ENCODE measurements around the gene SLX9.
"Not testable (repeated sequence)": the region's sequence is repeated elsewhere in the genome, so short reads cannot be mapped to it uniquely, and the experiment has no call there.

SLX9 gene

DNA sequence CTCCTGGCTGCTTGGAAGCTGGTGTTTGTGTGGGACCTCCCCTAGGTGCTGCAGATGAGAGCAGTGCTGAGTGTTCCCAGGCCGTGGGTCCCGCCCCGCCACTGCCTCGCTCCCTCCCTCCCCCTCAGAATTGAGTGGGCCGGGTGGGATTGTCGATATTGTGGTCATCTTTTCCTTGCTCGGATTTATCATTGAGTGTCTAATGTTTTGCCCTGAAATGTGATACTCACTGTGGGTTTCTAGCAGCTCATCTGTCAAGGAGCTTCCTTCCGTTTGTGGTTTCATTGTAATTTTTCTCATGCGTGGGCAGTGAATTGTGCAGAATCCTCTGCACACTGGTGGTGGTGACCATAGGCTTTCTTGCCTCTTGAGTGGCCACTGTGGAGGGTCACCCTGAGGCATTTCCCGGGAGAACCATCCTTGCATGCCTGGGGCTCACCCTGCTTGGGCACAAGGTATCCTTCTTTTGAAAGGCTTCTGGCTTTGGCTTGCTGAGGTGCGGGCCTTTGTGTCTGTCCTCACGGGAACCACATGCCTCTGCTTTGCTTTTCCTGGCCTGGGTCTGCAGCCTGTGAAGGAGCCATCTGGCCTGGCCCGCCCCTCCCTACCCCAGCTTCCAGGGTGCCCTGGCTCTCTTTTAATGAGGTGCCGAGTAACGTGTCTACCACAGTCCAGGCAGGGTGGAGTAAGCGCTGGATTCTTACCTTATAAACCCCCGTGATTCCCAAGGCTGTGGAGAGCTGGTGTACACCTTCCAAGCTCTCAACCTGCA is 25.6 kb downstream of the SLX9 start:
- peak in 1 of 2 donors; percentile 25 for DNase-seq

DNA sequence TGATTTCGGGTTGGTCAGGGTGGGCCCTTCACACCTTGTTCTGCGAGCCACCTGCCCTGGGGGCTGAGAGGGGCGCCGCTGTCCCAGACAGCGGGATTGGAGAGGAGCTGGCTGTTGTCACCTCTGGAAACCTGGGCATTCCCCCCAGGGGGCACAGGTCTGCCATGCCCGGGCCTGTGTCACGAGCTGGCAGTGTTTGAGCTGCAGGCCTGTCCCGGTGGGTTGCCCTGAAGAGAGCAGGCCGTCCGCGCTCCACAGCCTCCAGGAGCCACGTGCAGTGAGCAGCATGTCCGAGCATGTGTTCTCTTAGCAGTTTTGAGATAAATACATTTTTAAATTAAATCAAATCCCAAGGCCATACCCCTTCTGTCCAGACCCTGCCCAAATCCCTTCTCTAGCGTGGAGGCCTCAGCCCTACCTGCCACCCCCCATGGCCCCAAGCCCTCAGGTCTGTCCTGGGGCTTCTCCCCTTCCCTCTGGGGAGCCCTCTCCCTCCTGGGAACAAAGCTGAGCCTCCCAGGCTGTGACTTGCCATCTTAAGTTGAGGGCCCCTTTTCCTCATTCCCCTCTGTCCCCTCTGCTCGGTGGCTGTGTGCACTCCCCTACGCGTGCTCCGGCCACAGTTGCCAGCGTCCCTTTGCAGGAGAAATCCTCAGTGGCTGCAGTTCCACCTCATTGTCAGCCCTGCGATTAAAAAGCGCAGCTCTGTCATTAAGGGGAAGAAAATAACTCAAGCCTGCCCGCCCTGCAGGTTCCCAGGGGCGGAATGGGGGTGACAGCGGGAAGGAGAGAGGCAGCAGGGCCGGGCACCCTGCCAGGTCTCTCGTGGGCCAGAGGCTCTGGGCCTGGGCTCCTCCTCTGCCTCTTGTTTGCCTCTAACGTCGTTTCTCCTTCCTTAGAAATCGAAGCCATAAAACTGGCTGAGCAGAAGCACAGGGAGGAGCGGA is 26.6 kb downstream of the SLX9 start:
- no peak for DNase-seq

DNA sequence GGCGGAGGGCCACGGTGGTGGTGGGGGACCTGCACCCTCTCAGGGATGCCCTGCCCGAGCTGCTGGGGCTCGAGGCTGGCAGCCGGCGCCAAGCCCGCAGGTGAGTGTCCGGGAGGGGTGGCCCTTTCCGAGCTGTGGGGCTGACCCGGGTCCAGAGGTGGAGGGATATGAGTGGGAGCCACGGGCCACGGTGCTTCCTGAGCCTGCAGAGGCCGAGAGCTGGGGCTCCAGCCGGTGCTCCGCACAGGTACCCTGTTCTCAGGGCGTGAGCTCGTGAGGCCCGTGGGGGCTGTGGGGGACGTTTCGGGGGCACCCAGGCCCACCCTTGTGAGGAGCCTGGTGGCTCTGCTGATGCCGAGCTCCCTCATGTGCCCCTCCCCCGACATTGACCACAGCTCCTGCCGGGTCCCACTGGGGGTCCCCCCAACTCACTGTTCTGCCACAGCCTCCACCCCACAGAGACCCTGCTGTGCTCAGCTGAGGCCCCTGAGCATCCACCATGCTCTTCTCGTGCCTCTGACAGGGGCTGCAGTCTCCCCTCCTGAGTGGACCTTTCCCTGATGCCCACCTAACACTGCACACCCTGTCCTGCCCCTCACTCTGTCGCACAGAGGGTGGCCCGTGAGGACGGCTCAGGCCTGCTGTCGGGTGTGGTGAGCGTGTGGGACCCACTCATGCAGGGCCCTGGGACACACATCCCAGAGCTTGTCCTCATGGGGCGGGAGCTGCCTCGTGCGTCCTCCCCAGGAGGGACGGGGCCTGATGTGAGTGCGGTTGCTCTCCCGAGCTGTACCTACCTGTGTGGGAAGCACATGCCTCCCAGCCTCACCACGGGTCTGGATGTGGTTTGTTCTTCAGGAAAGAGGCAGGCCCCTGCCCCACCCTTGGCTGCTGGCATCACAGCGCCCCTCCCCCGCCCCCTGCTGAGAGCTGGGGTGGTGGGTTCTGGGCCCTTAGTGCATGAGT is 27.5 kb downstream of the SLX9 start:
- DNase-seq, result no peak

DNA sequence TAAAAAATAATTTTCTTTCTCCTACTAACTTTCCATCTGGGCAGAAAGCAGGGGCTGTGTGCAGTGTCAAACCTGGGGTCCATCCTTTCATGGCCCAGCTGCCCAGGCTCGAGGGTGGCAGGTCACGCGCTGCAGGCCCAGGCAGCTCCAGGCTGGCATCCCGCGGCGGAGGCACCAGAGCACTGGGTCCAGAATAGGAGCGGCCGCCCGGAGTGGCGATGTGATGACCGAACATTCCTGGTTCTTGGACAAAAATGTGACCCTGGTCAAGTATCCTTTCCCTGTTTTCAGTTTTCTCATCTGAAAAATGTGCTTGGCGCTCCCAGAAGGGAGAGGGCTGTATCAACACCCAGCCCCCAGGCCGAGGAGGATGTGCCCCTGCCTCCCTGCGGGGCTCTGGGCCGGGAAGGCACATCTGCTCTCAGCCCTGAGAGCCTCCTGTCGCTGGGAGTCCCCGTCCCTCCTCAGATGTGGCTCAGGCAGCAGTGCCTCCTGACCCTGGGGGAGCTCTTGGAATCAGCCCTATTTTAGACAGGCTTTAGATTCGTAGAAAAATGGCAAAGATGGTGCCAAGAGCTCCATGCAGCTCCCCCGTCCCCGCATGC is 29.3 kb downstream of the SLX9 start:
- no peak for DNase-seq

DNA sequence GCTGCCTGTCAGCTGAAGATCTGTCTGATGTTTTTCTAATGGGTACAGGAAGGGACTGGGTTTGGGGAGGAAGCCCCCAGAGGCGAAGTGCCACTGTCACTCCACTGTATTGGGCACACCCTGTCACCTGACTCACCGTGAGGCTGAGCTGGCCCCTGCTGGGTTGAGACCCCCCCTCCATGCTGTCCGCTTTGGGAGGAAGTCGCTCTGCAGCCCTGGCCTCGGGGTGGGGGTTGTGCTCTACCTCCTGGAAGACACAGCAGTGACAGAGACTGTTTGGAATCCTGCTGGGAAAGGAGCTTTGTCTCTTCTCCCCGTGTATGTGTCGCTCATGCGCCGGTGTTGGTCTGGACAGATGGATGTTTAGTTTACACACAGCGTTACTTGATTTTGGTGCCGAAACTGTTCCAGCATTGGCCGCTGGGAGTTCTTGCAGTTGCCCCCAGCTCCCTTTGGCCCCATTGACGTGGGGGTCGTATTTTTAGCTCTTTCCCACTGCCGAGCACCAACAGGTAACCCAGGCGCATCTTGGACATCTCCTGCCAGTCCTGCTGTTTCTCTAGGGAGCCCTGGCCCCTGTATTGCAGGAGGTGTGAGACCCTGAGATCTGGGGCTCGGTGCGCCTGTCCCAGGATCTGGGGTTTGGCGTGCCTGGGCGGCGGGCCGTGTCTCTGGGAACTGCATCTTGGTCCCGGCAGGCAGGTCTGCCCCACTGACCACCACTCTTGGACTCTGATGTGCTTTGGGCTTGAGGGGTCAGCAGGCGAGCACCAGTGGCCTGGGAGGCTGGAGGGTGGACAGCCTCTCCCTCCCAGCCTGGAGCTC is 30.3 kb downstream of the SLX9 start:
- DNase-seq, result peak in 1 of 2 donors; percentile 66

DNA sequence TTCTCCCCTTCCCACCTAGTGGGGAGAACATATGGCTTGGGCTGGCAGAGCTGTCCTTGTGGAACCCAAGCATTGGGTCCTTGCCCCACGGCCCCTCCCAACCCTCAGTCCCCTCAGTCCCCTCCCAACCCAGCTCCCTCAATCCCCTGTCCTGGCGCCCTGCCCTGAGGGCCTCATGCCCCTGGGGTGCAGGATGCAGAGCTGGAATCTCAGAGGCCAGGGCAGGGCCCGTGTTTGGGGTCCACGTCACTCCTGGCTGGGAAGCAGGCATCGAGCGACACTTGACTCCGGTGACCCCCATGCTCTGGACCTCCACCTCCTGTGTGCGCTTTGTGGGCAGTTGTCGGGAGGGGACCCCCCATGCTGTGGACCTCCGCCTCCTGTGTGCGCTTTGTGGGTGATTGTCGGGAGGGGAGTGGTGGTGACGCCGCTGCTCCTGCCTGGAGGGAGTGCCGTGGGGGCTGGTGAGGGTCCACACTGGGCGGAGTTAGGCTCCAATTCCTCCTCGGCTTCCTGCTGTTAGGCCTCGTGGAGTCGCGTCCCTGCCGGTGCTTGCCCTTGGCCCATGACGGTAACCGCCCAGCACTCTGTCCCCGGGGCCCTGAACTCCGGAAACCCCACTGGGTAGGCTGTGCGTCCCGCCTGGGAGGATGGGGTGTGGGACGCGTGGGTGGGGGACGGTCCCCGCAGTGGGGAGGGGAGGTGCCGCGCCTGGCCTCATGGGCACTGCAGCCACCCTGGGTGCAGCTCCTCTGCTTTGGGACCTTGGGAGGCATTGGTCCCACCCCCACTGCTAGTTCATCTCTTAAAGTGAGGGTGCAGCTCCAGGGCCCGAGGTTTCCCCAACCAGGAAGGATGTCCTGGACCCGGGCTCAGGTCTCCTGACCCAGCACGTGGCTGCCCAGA is 31.2 kb downstream of the SLX9 start:
- DNase-seq, result no peak

DNA sequence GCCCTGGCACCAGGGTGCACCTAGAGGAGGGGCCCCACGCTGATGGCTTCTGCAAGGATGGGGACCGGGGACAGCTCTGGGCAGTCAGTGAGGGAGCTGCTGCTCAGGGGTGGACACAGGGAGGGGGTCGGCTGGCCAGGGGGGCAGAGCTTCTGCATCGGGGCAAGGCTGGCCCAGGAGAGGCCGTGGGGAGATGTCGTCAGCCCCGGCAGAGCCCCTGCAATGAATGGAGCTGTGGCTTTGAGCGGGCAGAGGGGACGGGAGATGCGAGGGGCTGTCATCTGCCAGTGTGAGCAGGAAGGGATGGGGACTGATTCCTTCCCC is 31.8 kb downstream of the SLX9 start:
- no peak for DNase-seq

DNA sequence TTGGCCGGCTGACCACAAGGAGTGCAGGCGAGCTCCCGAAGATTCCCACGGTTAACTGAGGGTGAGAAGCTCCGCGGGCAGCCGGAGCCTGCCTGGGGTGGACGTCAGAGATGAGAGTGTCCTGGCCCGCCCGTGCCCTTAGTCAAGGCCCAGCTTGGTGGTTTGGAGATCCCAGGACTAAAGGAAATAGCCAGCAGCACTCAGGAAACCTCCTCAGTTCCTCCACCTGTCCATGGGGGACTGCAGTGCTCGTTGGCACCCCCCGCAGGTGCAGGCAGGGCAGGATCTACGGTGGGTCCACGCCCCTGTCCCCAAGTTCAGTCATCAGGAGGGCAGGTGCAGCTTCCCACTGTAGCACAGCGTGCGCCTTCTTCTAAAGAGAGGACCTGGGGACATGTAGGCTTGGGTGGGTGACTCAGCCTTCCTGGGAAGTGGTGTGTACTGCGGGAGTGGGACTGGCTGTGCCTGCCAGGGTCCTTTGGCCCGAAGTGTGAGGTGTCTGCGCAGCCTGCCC is 32.5 kb downstream of the SLX9 start:
- DNase-seq, result no peak

DNA sequence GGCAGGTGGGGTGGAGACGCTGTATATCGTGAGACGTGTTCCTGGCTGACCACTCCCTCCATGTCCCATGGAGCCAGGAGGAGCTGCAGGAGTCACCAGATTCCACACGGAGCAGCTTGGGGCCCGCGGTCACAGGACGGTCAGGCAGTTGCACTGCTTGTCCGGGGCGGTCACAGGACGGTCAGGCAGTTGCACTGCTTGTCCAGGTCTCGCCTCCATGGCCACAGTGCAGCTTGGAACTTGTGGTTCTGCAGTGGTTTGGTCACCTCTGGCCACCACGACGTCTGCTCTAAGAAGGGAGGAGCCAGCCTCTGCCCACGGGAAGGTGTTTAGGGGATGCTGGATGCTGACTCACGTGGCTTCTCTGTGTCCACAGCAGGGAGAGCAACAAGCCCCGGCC is 33.0 kb downstream of the SLX9 start:
- no peak for DNase-seq

DNA sequence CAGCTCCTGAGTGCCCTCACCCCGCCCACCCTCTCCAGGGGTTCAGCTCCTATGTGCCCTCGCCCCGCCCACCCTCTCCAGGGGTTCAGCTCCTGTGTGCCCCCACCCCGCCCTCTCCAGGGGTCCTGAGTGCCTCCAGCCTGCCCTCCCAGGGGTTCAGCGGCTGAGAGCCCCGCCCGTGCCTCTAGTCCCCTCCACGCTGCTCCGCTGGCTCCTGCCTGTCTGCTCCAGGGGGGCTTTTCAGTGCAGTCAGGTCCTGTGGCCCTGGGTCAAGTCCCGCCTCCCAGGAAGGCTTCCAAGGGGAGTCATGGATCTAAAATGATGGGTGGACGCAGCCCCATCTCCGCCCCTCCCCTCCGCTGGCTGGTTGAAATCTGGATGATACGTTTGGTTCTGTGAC is 33.8 kb downstream of the SLX9 start:
- DNase-seq, result no peak

DNA sequence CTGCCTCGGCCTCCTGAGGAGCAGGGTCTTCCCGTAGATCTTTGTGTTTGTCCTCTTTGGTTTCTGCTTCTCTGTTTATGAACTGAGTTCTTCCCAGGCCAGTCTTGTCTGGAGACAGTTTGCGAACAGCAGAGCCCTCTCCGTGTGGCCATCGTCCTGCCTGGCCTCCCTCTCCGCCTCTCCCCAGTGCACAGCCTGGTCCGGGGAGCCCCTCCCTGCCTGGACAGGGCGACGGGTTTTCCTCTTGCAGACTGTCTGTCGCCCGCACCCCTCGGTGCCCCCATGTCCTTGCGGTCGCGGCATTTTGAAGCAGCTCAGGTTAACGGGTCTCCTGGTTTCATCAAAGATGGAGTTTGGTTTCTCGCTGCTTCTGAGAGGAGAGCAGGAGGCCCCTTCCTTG is 34.8 kb downstream of the SLX9 start:
- no peak for DNase-seq

DNA sequence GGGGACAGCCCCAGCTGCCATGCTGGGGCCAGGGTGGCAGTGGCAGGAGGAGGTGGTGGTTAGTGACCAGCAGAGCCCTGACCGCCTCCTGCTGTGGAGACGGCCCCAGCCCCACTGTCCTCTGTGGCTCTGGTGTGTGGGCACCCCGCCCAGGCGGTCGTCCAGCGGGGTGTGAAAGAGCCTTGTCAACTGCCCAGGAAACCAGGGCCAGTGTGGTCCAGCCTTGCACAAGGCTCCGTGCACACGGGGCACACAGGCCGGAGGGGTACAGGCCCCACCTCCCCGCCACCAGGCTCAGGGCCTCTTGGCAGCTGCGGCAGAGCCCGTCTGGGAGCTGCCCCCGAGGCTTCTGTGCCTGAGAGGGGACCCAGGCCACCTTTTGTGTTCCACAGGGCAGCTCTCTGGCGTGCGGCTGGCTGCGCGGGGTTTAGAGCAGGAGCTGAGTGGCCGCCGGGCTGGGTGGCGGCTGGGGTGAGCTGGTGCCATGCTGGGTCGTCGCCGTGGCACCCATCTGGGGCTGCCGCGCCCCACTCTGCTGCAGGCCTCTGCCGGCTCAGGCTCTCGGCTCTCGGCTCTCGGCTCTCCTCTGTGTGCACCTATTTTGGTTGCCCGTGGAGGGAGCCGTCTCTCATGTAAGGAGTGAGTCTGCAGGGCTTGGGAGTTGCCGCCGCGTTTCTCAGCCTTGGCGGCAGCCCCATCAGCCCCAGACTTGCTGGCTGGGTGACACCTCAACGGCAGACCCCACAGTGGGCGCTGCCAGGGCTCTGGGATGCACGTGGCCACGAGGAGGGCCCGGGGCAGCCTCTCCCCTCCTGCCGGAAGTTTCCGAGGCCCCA is 36.1 kb downstream of the SLX9 start:
- DNase-seq, result no peak

DNA sequence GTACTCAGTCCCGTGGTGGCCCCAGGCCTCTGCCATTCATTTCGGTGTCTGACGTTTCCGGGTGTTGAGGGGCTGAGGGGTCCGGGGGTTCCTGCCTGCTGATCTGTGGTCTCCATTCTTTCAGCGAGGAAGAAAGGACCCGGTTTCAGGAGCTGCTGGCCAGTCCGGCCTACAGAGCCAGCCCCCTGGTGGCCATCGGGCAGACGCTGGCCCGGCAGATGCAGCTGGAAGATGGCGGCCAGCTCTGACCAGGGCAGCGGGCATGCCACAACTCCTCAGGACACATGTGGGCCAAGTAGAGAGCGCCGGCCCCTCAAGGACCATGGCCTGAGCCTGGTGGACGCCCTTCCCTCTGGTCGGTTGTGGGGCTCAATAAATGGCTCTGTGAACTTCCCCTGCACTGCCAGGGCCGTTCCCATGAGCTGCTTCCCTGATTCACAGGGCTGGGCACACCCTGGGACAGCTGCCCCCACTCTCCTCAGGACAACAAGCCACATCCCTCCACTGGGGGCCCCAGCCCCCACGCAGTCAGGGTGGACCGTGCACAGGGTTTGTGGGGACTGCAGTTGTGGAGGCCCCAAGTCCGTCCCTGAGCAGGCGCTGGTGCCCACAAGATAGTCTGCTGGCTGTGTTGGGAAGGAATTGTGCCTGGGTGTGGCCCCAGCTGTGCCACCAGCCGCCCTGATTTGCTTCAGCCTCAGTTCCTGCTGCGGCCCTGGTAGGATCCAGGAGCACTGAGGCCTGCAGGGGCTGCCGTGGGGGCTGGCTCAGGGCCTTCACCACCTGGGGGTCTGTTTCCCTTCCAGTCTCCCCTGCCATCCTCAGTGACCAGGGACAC is 36.9 kb downstream of the SLX9 start:
- not testable (repeated sequence) for DNase-seq

DNA sequence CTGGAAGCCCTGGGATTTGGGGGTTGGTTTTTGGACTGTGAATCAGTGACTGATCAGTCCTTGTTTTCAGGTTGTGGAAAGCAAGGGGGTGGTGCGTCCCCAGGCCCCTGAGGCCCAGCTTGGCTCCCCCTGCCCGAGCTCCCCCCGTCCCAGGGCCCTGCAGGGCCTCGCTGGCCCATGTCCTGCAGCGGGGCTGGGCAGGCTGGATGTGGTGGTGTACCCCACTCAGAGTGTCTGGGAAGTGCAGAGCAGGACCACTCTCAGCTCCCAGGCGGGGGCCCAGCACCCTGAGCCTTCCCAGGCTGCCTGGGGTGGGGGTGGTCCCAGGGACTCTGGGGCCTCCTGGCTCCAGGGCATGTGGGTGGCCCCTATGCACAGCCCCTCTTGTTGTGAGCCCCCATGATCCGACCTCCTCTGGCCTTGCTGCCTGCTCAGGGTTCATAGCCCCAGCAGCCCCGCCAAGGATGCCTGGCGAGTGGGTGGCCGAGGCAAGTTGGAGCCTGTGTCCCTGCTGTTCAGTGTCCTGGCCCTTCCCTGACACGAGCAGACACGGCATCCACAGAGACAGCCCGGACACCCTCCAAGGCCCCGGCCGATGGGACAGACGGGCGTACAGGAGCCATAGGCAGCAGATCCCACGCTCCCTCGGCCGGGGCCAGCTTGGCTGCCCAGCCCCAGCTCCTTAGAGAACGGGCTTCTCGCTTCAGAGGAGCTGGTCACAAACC is 37.9 kb downstream of the SLX9 start:
- DNase-seq, result no peak

DNA sequence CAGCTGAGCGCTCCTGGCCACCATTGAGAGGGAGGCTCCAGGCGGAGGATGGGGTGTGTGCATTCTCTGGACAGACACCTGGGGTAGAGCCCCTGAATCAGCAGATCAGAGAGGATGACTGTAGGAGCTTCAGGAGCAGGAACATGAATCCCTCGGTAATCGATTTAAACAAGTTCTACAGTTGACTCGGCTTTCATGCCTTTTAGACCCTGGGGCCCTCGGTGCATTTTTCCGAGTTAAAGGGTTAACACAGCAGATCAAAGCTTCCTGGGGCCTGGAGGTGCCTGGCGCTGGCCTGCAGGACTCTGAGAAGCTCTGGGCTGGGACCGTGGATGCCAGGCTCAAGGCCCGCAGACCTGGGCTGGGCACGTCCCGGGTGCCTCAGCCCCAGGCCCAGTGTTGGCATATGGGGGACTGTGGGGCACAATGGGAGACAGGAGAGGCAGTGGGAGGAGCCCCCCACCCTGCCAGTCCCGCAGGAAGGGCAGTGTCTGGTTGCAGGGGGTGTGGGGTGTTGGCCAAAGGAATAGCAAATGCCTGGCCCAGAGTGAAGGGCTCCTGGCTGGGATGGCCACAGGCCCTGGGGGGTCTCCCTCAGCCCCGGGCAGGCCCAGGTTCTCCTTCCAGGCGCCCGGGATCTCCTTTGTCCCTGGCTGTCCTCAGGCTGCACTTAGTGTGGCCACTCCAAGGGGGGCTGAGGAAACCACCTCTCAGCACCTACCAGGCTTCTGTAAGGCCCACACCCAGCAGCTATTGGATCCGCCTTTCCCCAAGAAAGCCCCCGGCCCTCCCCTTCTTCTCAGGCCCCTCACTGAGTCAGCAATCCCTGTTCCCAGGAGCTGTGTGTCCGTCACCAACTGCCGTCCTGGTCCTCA is 40.1 kb downstream of the SLX9 start:
- DNase-seq, result no peak
